Suprapubic skin (tissue), 4 donors: ENCODE results near the gene RFX8.

Source experiments
- POLR2A ChIP-seq, 2 donors: fragments of 450-650 bp; IDR thresholded peaks; one replicate each; pipeline ENCODE4 v1.6.1; 2017; ENCODE audit warnings: antibody characterized with exemption in 2 of 2, mild to moderate bottlenecking in 2 of 2, moderate library complexity in 2 of 2
- POLR2AphosphoS5 ChIP-seq, 3 donors: sonication (generic); formaldehyde crosslinking; IDR thresholded peaks; one replicate each; pipeline ENCODE4 v1.6.1; 2017; ENCODE audit warnings: antibody characterized with exemption in 3 of 3
- TF ChIP-seq, protein P1 (sequence below), 2 donors: fragments of 200-600 bp in 1 of 2; fragments of 450-650 bp in 1 of 2; sonication (generic) in 1 of 2; IDR thresholded peaks; one replicate each; pipeline ENCODE4 v1.5.1; 2016 to 2019; ENCODE audit warnings: antibody characterized with exemption in 2 of 2, mild to moderate bottlenecking in 1 of 2, moderate library complexity in 1 of 2

DNA sequence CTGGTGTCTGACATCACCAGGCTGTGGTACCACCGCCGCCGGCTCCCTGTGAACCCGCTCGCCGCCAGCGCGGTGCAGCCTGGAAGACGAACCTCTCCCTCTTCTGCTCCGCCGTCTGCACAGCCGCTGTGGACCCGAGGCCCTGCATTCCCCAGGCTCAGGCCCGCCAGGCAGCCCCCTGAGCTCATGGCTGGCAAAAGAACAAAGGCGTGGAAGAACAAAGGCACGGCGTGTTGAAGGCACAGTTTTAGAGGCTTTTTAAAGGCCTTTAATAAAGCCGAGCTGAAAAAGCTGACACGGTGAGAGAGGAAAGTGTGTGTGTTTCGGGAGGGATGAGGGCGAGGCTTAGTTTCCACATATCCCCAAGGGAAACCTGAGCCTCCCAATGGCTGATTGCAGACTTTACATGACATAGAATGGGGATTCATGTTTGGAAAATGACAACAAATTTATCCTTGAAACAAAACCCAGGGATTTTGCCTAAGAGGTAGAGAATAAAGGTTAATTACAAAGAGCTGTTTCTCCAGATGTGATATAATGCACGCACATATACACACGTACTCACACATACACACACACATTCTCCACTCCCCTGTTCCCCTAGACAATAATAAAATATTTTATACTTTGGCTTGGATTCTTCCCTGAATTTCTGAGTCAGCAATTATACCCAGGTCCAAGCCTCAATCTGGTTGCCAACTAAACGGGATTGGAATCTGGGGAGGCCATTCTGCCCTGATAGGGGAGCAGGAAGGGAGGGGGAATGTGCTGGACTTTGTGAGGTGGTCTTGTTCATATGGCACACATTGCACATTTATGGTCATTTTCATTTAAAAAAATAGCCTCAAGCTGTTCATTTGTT is 39.7 kb downstream of the RFX8 start:
- TF ChIP-seq, protein P1, sequence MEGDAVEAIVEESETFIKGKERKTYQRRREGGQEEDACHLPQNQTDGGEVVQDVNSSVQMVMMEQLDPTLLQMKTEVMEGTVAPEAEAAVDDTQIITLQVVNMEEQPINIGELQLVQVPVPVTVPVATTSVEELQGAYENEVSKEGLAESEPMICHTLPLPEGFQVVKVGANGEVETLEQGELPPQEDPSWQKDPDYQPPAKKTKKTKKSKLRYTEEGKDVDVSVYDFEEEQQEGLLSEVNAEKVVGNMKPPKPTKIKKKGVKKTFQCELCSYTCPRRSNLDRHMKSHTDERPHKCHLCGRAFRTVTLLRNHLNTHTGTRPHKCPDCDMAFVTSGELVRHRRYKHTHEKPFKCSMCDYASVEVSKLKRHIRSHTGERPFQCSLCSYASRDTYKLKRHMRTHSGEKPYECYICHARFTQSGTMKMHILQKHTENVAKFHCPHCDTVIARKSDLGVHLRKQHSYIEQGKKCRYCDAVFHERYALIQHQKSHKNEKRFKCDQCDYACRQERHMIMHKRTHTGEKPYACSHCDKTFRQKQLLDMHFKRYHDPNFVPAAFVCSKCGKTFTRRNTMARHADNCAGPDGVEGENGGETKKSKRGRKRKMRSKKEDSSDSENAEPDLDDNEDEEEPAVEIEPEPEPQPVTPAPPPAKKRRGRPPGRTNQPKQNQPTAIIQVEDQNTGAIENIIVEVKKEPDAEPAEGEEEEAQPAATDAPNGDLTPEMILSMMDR (IDR thresholded peaks at IDR 0.05) = no peak
- TF ChIP-seq POLR2AphosphoS5 (IDR thresholded peaks at IDR 0.05) = no peak
- no peak for TF ChIP-seq POLR2A (IDR thresholded peaks at IDR 0.05)
